ENCODE data around the gene RNF180.

GRCh38 chr5:64147379-64147778 is 18.3 kb upstream of the RNF180 start:
- TF ChIP-seq POLR2A (IDR thresholded peaks at IDR 0.05; ENCODE audit: low read depth, low read length) (no peak), PAX5 (IDR thresholded peaks at IDR 0.05; ENCODE audit: insufficient read depth, low read length, severe bottlenecking) (no peak), POLR2AphosphoS5 (IDR thresholded peaks at IDR 0.05; ENCODE audit: low read depth, low read length) (no peak)
